NCI-H2081 (cell line): ENCODE measurements around the gene SYCP1.
"Not testable (repeated sequence)": the region's sequence is repeated elsewhere in the genome, so short reads cannot be mapped to it uniquely, and the experiment has no call there.

Experiments
- DNase-seq, 2 experiments: peaks; one replicate each; lab custom pipeline; 2025; lab: John Stamatoyannopoulos, UW

The SYCP1 gene

GRCh38 chr1:114854693-114855320 is at the start of gene SYCP1:
Gene SYCP1, plus strand, starts transcription at chr1:114854863. Its CDS starts 602 bp downstream, at chr1:114855465.
- no peak for DNase-seq

GRCh38 chr1:114819869-114820268 is 34.8 kb upstream of the SYCP1 start:
- DNase-seq, result no peak

GRCh38 chr1:114820392-114820791 is 34.3 kb upstream of the SYCP1 start:
- no peak for DNase-seq

GRCh38 chr1:114821978-114822377 is 32.7 kb upstream of the SYCP1 start:
- no peak for DNase-seq

GRCh38 chr1:114828251-114828650 is 26.4 kb upstream of the SYCP1 start:
- no peak for DNase-seq

- DNase-seq, result not testable (repeated sequence)
These were observed 24.6 kb upstream of the SYCP1 start for GRCh38 chr1:114830075-114830474.

- DNase-seq, result no peak
These were observed 23.2 kb upstream of the SYCP1 start for GRCh38 chr1:114831276-114831994.

GRCh38 chr1:114832057-114832456 is 22.6 kb upstream of the SYCP1 start:
- no peak for DNase-seq

GRCh38 chr1:114833421-114833820 is 21.2 kb upstream of the SYCP1 start:
- DNase-seq, result no peak

- DNase-seq, result no peak
These were observed 10.4 kb upstream of the SYCP1 start for GRCh38 chr1:114844270-114844669.

- no peak for DNase-seq
These were observed 1.1 kb upstream of the SYCP1 start for GRCh38 chr1:114853584-114853983.

GRCh38 chr1:114861384-114861783 is 6.7 kb downstream of the SYCP1 start:
- no peak for DNase-seq

GRCh38 chr1:114892194-114892918 is 37.7 kb downstream of the SYCP1 start:
- DNase-seq, result no peak

- DNase-seq, result no peak
These were observed 42.1 kb downstream of the SYCP1 start for GRCh38 chr1:114896795-114897194.

GRCh38 chr1:114901814-114902213 is 47.2 kb downstream of the SYCP1 start:
- no peak for DNase-seq

- DNase-seq, result no peak
These were observed 47.7 kb downstream of the SYCP1 start for GRCh38 chr1:114902343-114902742.

- no peak for DNase-seq
These were observed 48.8 kb downstream of the SYCP1 start for GRCh38 chr1:114903480-114903879.

GRCh38 chr1:114915720-114916119 is 61.1 kb downstream of the SYCP1 start:
- not testable (repeated sequence) for DNase-seq

- no peak for DNase-seq
These were observed 71.9 kb downstream of the SYCP1 start for GRCh38 chr1:114926607-114927006.

GRCh38 chr1:114927401-114927800 is 72.7 kb downstream of the SYCP1 start:
- DNase-seq, result no peak

GRCh38 chr1:114956570-114956969 is 101.9 kb downstream of the SYCP1 start:
- no peak for DNase-seq

GRCh38 chr1:114959423-114959822 is 104.8 kb downstream of the SYCP1 start:
- DNase-seq, result no peak

- DNase-seq, result no peak
These were observed 122.2 kb downstream of the SYCP1 start for GRCh38 chr1:114976891-114977290.
